Measurements from ENCODE around the gene PKD1L1. TPM values are rescaled to one million over a fixed set of nuclear protein-coding genes. Genes with fewer than 3 reads are reported as not detected.

Gene PKD1L1
- total RNA-seq, 1 donor from 2014 or later = 0.19 TPM

DNA sequence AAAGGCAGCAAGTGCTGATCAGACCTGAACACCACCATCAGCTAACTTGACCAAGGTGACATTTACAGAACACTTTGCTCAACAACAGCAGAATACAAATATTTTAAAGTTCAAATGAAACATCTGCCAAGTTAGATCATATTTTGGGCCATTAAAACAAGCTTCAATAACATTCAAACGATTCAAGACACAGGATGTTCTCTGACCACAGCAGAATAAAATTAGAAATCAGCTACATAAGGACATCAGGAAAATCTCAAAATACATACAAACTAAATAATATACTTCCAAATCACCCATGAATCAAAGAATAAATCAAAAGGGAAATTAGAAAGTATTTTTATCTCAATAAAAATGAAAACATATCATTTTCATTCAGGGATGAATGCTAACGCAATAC, 173.0 kb downstream of the PKD1L1 start:
- Mint-ChIP-seq H3K4me1 (peaks cover 8% of the 10 kb centered on the region), H3K27ac (ENCODE audit: unreplicated experiment) (no peak overlapping the region), H3K36me3 (ENCODE audit: low read depth) (no peaks in the 10 kb centered on the region), H3K27me3 (ENCODE audit: low read depth) (no peaks in the 10 kb centered on the region), H3K4me3 (no peak overlapping the region), H3K9me3 (peaks cover 12% of the 10 kb centered on the region)
- TF ChIP-seq, protein P1, sequence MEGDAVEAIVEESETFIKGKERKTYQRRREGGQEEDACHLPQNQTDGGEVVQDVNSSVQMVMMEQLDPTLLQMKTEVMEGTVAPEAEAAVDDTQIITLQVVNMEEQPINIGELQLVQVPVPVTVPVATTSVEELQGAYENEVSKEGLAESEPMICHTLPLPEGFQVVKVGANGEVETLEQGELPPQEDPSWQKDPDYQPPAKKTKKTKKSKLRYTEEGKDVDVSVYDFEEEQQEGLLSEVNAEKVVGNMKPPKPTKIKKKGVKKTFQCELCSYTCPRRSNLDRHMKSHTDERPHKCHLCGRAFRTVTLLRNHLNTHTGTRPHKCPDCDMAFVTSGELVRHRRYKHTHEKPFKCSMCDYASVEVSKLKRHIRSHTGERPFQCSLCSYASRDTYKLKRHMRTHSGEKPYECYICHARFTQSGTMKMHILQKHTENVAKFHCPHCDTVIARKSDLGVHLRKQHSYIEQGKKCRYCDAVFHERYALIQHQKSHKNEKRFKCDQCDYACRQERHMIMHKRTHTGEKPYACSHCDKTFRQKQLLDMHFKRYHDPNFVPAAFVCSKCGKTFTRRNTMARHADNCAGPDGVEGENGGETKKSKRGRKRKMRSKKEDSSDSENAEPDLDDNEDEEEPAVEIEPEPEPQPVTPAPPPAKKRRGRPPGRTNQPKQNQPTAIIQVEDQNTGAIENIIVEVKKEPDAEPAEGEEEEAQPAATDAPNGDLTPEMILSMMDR (conservative IDR thresholded peaks at IDR 0.05) = no peak
- DNase-seq (ENCODE audit: low read depth, low spot score) = no peak

GRCh38 chr7:47772492-47772891, 175.8 kb downstream of the PKD1L1 start:
- no peak overlapping the region for H3K27ac Mint-ChIP-seq (ENCODE audit: unreplicated experiment)
- H3K9me3 Mint-ChIP-seq = peaks cover 9% of the 10 kb centered on the region
- H3K36me3 Mint-ChIP-seq (ENCODE audit: low read depth) = no peaks in the 10 kb centered on the region
- no peak overlapping the region for H3K4me3 Mint-ChIP-seq
- peaks cover 12% of the 10 kb centered on the region for H3K4me1 Mint-ChIP-seq
- TF ChIP-seq, protein P1 (conservative IDR thresholded peaks at IDR 0.05) = no peak
- no peaks in the 10 kb centered on the region for H3K27me3 Mint-ChIP-seq (ENCODE audit: low read depth)
- DNase-seq (ENCODE audit: low read depth, low spot score) = no peak

GRCh38 chr7:47771990-47772360, 176.3 kb downstream of the PKD1L1 start:
- Mint-ChIP-seq H3K9me3 (peaks cover 9% of the 10 kb centered on the region), H3K36me3 (ENCODE audit: low read depth) (no peaks in the 10 kb centered on the region), H3K27ac (ENCODE audit: unreplicated experiment) (no peak overlapping the region), H3K27me3 (ENCODE audit: low read depth) (no peaks in the 10 kb centered on the region), H3K4me1 (peaks cover 12% of the 10 kb centered on the region), H3K4me3 (no peak overlapping the region)
- no peak for DNase-seq (ENCODE audit: low read depth, low spot score)
- TF ChIP-seq, protein P1 (conservative IDR thresholded peaks at IDR 0.05) = no peak

GRCh38 chr7:47771336-47771989, 176.8 kb downstream of the PKD1L1 start:
- Mint-ChIP-seq H3K27ac (ENCODE audit: unreplicated experiment) (no peak overlapping the region), H3K9me3 (peaks cover 9% of the 10 kb centered on the region), H3K4me3 (no peak overlapping the region), H3K36me3 (ENCODE audit: low read depth) (no peaks in the 10 kb centered on the region), H3K27me3 (ENCODE audit: low read depth) (no peaks in the 10 kb centered on the region), H3K4me1 (peaks cover 12% of the 10 kb centered on the region)
- no peak for DNase-seq (ENCODE audit: low read depth, low spot score)
- TF ChIP-seq, protein P1 (conservative IDR thresholded peaks at IDR 0.05) = no peak

- H3K4me1 Mint-ChIP-seq = peaks cover 22% of the 10 kb centered on the region
- no peak for DNase-seq (ENCODE audit: low read depth, low spot score)
- H3K4me3 Mint-ChIP-seq = no peak overlapping the region
- H3K9me3 Mint-ChIP-seq = peaks cover 9% of the 10 kb centered on the region
- H3K27ac Mint-ChIP-seq (ENCODE audit: unreplicated experiment) = no peak overlapping the region
- no peaks in the 10 kb centered on the region for H3K27me3 Mint-ChIP-seq (ENCODE audit: low read depth)
- no peaks in the 10 kb centered on the region for H3K36me3 Mint-ChIP-seq (ENCODE audit: low read depth)
- TF ChIP-seq, protein P1 (conservative IDR thresholded peaks at IDR 0.05) = no peak
Measured at GRCh38 chr7:47766126-47766525, 182.1 kb downstream of the PKD1L1 start.

Measured in neural crest cell (in vitro differentiated cells).